Tibial artery (tissue), 4 donors: ENCODE results near the gene PRR23E.
A peak's percentile ranks its signal among the peaks of the same experiment; 100 is the strongest.

Experiments used
- DNase-seq, 2 donors: peaks; one replicate each; pipeline ENCODE4 v3.0.0-alpha.2; 2019
- H3K27ac ChIP-seq, 2 donors: fragments of 200-600 bp; sonication (generic) in 1 of 2; 1 replicate in 1 of 2; 2 replicates in 1 of 2; pipeline ENCODE4 v1.5.1; 2018 to 2019; ENCODE audit warnings: mild to moderate bottlenecking in 1 of 2
- H3K27me3 ChIP-seq, 2 donors: fragments of 200-600 bp; sonication (generic) in 1 of 2; one replicate each; pipeline versions ENCODE4 v1.5.1 to v1.6.0; 2016 to 2019
- H3K36me3 ChIP-seq, 3 donors: fragments of 200-600 bp; sonication (generic) in 2 of 3; one replicate each; pipeline ENCODE4 v1.5.1; 2016 to 2019; ENCODE audit warnings: mild to moderate bottlenecking in 2 of 3
- H3K4me1 ChIP-seq, 4 donors: fragments of 200-600 bp; sonication (generic) in 2 of 4; 1 replicate in 3 of 4; 2 replicates in 1 of 4; pipeline ENCODE4 v1.5.1; 2016 to 2019
- H3K4me3 ChIP-seq, 2 donors: fragments of 200-600 bp; sonication (generic) in 1 of 2; 1 replicate in 1 of 2; 2 replicates in 1 of 2; pipeline ENCODE4 v1.5.1; 2018 to 2019; ENCODE audit warnings: mild to moderate bottlenecking in 2 of 2
- H3K9me3 ChIP-seq, 3 donors: fragments of 200-600 bp; sonication (generic) in 1 of 3; one replicate each; pipeline ENCODE4 v1.5.1; 2016 to 2019
- CTCF ChIP-seq, 2 experiments: fragments of 200-600 bp in 1 of 2; fragments of 450-650 bp in 1 of 2; IDR thresholded peaks; one replicate each; pipeline ENCODE4 v1.5.1; 2017 to 2019; ENCODE audit warnings: antibody characterized with exemption in 2 of 2, mild to moderate bottlenecking in 1 of 2, moderate library complexity in 1 of 2
- intact Hi-C: fragments of 100-400 bp; cut with DNase I; formaldehyde crosslinking; loops from one replicate; pipeline ENCODE4 v1.15.0; 2023; ENCODE audit warnings: low total_unique reads

The PRR23E gene

GRCh38 chr3:127161236-127161635 lies 31.7 kb upstream of the PRR23E start:
- no peaks in the 10 kb centered on the region for H3K36me3 ChIP-seq
- no peak overlapping the region for H3K4me3 ChIP-seq
- H3K27me3 ChIP-seq, result peaks cover 0 to 57% of the 10 kb centered on the region in 2 donors
- H3K4me1 ChIP-seq, result no peaks in the 10 kb centered on the region
- no peaks in the 10 kb centered on the region for H3K9me3 ChIP-seq
- H3K27ac ChIP-seq, result no peak overlapping the region
- TF ChIP-seq CTCF (IDR thresholded peaks at IDR 0.05), result no peak
- intact Hi-C loops, result no loop called here
- DNase-seq, result peak in 1 of 2 donors; percentile 31

GRCh38 chr3:127161973-127162579 lies 30.9 kb upstream of the PRR23E start:
- Histone ChIP-seq H3K36me3 (no peaks in the 10 kb centered on the region), H3K9me3 (no peaks in the 10 kb centered on the region), H3K4me3 (no peak overlapping the region), H3K27me3 (peaks cover 0 to 49% of the 10 kb centered on the region in 2 donors), H3K4me1 (no peaks in the 10 kb centered on the region), H3K27ac (no peak overlapping the region)
- TF ChIP-seq CTCF (IDR thresholded peaks at IDR 0.05), result no peak
- intact Hi-C loops, result no loop called here
- no peak for DNase-seq

GRCh38 chr3:127162947-127163645 lies 29.8 kb upstream of the PRR23E start:
- H3K36me3 ChIP-seq, result no peaks in the 10 kb centered on the region
- peaks cover 0 to 45% of the 10 kb centered on the region in 2 donors for H3K27me3 ChIP-seq
- DNase-seq, result peak in 1 of 2 donors; percentile 48
- intact Hi-C loops, result no loop called here
- H3K4me1 ChIP-seq, result no peaks in the 10 kb centered on the region
- no peak for TF ChIP-seq CTCF (IDR thresholded peaks at IDR 0.05)
- H3K27ac ChIP-seq, result no peak overlapping the region
- H3K9me3 ChIP-seq, result no peaks in the 10 kb centered on the region
- no peak overlapping the region for H3K4me3 ChIP-seq

- Histone ChIP-seq H3K9me3 (no peaks in the 10 kb centered on the region), H3K4me3 (no peak overlapping the region), H3K4me1 (no peaks in the 10 kb centered on the region), H3K27me3 (peaks cover 0 to 30% of the 10 kb centered on the region in 2 donors), H3K27ac (no peak overlapping the region), H3K36me3 (no peaks in the 10 kb centered on the region)
- intact Hi-C loops, result no loop called here
- no peak for TF ChIP-seq CTCF (IDR thresholded peaks at IDR 0.05)
- DNase-seq, result peak in 1 of 2 donors; percentile 31
Measured at GRCh38 chr3:127164615-127165014, 28.3 kb upstream of the PRR23E start.

GRCh38 chr3:127165036-127165435 lies 27.9 kb upstream of the PRR23E start:
- intact Hi-C loops, result no loop called here
- Histone ChIP-seq H3K27me3 (peaks cover 0 to 26% of the 10 kb centered on the region in 2 donors), H3K36me3 (no peaks in the 10 kb centered on the region), H3K4me3 (no peak overlapping the region), H3K9me3 (no peaks in the 10 kb centered on the region), H3K4me1 (no peaks in the 10 kb centered on the region), H3K27ac (no peak overlapping the region)
- no peak for DNase-seq
- TF ChIP-seq CTCF (IDR thresholded peaks at IDR 0.05), result no peak
